RWPE2 (cell line): ENCODE results near the gene HIP1R.

Experiments used
- ATAC-seq: fragments of 200-7000 bp; cut with Tn5 transposase; 3 replicates; pipeline ENCODE4 v1.9.1; 2021; ENCODE audit warnings: low read depth
- DNase-seq: peaks from one replicate; pipeline ENCODE4 v3.0.0-alpha.2; 2020; ENCODE audit warnings: low spot score
- H3K27ac ChIP-seq: fragments of 450-650 bp; 2 replicates; pipeline ENCODE4 v1.5.1; 2017; ENCODE audit warnings: mild to moderate bottlenecking; ENCODE audit not compliant: poor library complexity, severe bottlenecking
- H3K27me3 ChIP-seq: fragments of 250-450 bp; sonication (Bioruptor Pico); 2 replicates; pipeline ENCODE4 v1.5.1; 2021; ENCODE audit warnings: mild to moderate bottlenecking, moderate library complexity; ENCODE audit not compliant: insufficient read depth, poor library complexity, severe bottlenecking
- H3K36me3 ChIP-seq: fragments of 250-450 bp; sonication (Bioruptor Pico); 2 replicates; pipeline ENCODE4 v1.5.1; 2020; ENCODE audit warnings: low read depth, mild to moderate bottlenecking, moderate library complexity
- H3K4me1 ChIP-seq: fragments of 250-450 bp; sonication (Bioruptor Pico); 2 replicates; pipeline ENCODE4 v1.5.1; 2021; ENCODE audit warnings: mild to moderate bottlenecking, moderate library complexity; ENCODE audit not compliant: insufficient read depth, poor library complexity, severe bottlenecking
- H3K4me3 ChIP-seq: fragments of 250-450 bp; sonication (Bioruptor Pico); 2 replicates; pipeline ENCODE4 v1.5.1; 2021; ENCODE audit warnings: mild to moderate bottlenecking, moderate library complexity; ENCODE audit not compliant: severe bottlenecking
- H3K9me3 ChIP-seq: fragments of 250-450 bp; sonication (Bioruptor Pico); 2 replicates; pipeline ENCODE4 v1.5.1; 2021; ENCODE audit warnings: mild to moderate bottlenecking, moderate library complexity; ENCODE audit not compliant: severe bottlenecking
- CTCF ChIP-seq: fragments of 450-650 bp; IDR thresholded peaks from one replicate; pipeline ENCODE4 v1.5.1; 2017; ENCODE audit warnings: mild to moderate bottlenecking, moderate library complexity; ENCODE audit not compliant: poor library complexity, severe bottlenecking

HIP1R gene

GRCh38 chr12:122854554-122854953 is 19.3 kb downstream of the HIP1R start:
- Histone ChIP-seq H3K4me3 (no peak overlapping the region), H3K4me1 (peaks cover 8% of the 10 kb centered on the region), H3K9me3 (no peaks in the 10 kb centered on the region), H3K27ac (no peak overlapping the region), H3K27me3 (no peaks in the 10 kb centered on the region), H3K36me3 (peaks cover 13% of the 10 kb centered on the region; the same call in 1 of the 2 replicates)
- no peak for TF ChIP-seq CTCF
- ATAC-seq (no peak), DNase-seq (no peak)

- no peak for TF ChIP-seq CTCF
- H3K27ac ChIP-seq = no peak overlapping the region
- H3K4me1 ChIP-seq = peaks cover 8% of the 10 kb centered on the region
- DNase-seq (no peak), ATAC-seq (no peak)
- peaks cover 13% of the 10 kb centered on the region; the same call in 1 of the 2 replicates for H3K36me3 ChIP-seq
- H3K4me3 ChIP-seq = no peak overlapping the region
- no peaks in the 10 kb centered on the region for H3K9me3 ChIP-seq
- H3K27me3 ChIP-seq = no peaks in the 10 kb centered on the region
Observed at GRCh38 chr12:122855071-122855829, 20.0 kb downstream of the HIP1R start.

- no peak overlapping the region for H3K27ac ChIP-seq
Observed at GRCh38 chr12:122855928-122856831, 20.9 kb downstream of the HIP1R start.

GRCh38 chr12:122856999-122857671 is 21.9 kb downstream of the HIP1R start:
- TF ChIP-seq CTCF = no peak
- no peak for DNase-seq
- peaks cover 17% of the 10 kb centered on the region; the same call in 1 of the 2 replicates for H3K36me3 ChIP-seq
- H3K4me3 ChIP-seq = no peak overlapping the region
- H3K9me3 ChIP-seq = no peaks in the 10 kb centered on the region
- no peaks in the 10 kb centered on the region for H3K27me3 ChIP-seq
- ATAC-seq = no peak
- H3K27ac ChIP-seq = no peak overlapping the region
- H3K4me1 ChIP-seq = peaks cover 3% of the 10 kb centered on the region

More at GRCh38 chr12:122855928-122856831, 20.9 kb downstream of the HIP1R start:
- Histone ChIP-seq H3K36me3 (peaks cover 16% of the 10 kb centered on the region; the same call in 1 of the 2 replicates), H3K4me1 (peaks cover 8% of the 10 kb centered on the region), H3K9me3 (no peaks in the 10 kb centered on the region), H3K27me3 (no peaks in the 10 kb centered on the region), H3K4me3 (no peak overlapping the region)
- no peak for TF ChIP-seq CTCF
- ATAC-seq = no peak
- DNase-seq = no peak
